ENCODE data around the gene ATXN10.

- TF ChIP-seq CTCF (IDR thresholded peaks at IDR 0.05; ENCODE audit: insufficient read depth, low read length, poor library complexity, severe bottlenecking) (no peak), EZH2phosphoT487 (conservative IDR thresholded peaks at IDR 0.05; ENCODE audit: low read length) (no peak)
These were observed 40.3 kb upstream of the ATXN10 start for GRCh38 chr22:45631140-45631840.
